Activated gamma-delta T cell (primary cell): ENCODE measurements around the gene KHSRP.
"Not testable (repeated sequence)": the region's sequence is repeated elsewhere in the genome, so short reads cannot be mapped to it uniquely, and the experiment has no call there.

Experiments
- DNase-seq: peaks from one replicate; lab custom pipeline; 2025; lab: John Stamatoyannopoulos, UW

KHSRP gene

DNA sequence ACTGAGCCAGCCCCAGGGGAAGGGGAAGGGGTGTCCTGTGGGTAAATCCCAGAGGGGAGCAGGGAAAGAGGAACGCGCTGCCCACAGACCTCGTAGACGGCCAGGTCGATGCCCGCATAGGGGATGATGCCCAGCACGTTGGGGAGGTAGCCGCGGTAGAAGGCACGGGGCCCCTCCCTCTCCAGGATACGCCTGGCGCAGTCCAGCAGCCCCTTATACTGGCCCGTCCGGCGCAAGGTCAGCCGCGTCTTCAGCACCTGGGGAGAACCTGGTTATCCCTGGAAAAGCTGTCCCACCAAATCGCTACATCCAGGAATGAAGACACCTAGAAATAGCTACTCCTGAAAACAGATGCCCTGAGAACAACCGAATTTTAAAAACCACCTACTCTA lies 27.6 kb upstream of the KHSRP start:
- DNase-seq: no peak

DNA sequence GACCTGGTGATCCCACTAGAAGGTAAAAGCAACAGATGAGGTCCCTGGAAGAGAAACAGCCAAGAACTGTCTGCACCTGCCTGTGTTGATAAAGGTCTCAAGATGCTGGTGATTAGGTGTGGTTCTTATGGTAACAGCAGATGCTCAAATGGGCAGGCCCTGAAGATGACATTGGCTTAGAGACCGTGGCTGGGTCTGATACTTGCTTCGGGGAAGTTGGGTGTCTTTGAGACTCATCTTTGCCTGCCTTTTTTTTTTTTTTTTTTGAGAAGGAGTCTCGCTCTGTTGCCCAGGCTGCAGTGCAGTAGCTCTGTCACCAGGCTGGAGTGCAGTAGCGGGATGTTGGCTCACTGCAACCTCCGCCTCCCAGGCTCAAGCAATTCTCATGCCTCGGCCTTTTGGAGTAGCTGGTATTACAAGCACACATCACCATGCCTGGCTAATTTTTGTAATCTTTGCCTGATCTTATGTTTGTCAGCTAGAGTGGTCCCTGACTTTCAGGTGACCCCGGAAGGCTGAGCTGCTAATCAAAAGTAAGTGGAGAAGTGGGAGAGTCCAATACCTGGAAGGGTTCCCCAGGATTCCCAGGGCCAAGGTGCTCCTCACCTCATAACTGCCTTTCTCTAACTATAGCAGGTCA lies 27.1 kb upstream of the KHSRP start:
- DNase-seq: no peak

DNA sequence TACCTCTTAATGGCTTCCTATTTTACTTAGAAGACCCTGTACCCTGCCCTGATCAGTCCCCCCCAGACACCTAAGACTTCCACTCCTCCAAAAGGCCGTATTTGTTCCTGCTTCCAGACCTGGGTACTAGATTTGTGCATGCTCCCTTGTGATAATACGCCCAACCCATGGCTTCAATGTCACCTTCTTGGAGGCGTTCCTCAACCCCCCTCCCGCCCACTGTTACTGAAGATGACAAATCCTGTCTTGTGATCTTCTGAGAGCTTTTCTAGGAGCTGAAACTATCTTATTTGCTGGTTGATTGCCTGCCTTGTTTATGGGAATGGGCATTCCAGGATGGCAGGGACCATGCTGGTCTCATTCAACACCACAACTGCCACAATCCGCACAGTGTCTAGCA lies 25.6 kb upstream of the KHSRP start:
- no peak for DNase-seq

DNA sequence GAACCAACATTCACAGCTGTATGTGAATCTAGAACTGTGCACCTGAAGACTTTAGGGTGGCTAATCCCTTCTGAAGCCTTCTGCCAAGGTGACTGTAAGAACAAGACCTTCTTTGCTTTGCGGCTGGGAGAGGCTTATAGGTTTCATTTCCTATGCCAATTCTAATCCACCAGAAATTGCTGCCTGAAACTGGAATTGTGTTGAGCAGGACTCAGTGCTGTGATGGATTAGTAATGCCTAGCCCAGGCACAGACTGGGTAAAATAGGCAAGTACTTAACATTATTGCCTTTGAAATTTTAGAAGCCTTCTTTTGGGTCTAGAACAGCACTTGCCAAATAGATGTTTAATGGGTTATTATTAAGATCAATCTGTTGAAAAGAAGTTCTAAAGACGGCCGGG lies 23.4 kb upstream of the KHSRP start:
- no peak for DNase-seq

DNA sequence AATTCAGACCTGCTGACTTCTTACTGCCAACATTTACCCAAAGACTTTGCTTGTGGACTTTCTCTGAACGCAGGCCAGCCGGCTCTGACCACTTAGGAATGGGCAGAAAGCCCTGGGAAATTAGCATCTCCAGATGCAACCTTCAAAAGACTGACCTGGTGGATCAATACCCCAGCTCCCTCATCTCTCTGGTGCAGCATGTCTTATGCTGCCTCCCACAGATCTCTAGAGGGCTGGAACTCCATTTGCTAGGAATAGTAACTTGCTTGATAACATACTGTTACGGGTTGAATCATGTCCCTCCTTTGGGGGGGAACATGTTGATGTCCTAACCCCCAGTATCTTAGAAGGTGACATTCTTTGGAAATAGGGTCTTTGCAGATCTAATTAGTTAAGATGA lies 21.8 kb upstream of the KHSRP start:
- no peak for DNase-seq

DNA sequence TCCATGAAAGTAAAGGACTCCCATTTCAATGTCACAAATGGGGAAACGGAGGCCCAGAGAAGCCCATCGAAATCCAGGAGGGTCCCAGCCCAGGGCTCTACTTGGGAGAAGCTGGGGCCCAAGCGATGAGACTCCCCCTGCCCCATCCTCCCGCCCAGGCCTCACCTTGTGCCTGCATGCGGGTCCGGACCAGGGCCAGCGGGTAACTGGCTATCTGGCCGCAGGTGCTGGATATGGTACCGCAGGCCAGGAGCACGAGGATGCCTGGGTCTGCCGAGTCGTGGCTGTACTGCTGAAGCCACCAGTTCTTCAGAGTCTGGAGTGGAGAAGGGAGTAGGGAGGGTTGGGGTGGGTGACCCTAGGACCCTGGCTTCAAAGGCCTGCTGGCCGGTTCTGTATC lies 19.4 kb upstream of the KHSRP start:
- DNase-seq: no peak

DNA sequence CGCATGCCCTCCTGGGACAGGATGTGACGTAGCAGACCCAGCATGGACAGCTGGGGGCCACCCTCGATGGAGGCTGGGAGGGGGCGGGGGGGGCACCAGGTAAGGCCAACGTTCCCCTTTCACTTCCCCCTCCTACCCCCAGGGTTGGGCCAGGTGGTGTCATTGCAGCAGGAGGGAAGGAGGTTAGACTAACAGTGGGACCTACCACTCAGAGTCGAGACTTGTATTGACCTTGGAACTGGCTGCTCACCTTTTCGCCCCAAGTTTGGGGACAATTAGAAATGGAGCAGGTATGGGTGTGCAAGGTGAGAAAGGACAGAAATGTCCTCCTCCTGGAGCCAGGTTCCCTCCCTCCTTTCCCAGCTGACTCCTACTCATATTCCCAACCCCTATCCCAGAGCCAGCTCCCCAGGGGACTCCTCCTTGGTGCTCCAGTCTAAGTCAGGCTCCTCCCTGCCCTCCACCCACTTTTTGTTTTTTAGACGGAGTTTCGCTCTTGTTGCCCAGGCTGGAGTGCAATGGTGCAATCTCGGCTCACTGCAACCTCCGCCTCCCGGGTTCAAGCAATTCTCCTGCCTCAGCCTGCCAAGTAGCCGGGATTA lies 17.6 kb upstream of the KHSRP start:
- no peak for DNase-seq

DNA sequence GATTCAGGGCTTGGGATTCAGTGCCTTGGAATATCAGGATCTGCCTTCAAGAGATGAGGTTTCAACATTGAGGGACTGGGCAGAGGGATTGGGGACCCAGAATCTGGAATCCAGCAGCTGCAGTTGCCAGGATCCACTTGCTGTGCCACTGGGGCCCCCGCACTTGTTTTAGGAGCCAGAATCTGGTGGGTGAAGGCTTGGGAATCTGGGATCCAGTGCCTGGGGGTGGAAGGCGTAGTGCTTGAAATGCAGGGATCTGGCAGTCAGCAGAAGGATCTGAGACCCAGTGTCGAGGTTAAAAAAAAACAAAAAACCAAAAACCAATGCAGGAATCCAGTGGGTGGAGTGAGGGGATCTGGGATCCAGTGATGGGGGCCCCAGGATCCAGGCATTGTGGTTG lies 16.3 kb upstream of the KHSRP start:
- DNase-seq: no peak

DNA sequence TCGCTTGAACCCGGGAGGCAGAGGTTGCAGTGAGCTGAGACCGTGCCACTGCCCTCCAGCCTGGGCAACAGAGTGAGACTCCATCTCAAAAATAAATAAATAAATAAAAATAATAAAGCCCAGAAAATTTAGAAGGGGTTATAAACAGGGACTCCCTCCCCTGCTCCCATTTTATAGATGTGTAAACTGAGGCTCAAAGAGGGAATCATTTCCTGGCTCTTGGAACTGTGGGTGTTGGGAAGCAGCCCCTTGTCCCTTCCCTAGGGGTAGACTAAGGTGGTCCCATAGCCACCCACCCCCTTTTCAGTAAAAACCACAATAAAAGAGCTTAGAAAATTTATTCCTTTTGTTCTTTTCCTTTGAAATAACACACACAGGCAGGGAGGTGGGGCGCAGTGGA lies 15.1 kb upstream of the KHSRP start:
- DNase-seq: no peak

DNA sequence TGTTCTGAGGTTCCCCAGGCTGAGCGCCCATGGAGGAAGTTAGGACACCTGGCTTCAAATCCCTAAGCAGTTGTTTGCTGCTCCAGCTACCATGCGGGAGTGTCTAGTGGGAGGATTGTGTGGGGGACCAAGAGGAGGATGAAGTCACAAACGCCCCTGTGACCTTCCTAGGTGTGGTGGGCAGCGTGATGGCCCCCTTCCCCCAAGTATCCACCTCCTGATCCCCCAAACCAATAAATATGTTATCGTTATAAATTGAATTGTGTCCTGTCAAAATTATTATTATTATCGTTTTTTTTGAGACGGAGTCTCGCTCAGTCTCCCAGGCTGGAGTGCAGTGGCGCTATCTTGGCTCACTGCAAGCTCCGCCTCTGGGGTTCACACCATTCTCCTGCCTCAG lies 9.1 kb upstream of the KHSRP start, which contains the start of gene SLC25A41:
Gene SLC25A41, minus strand, starts transcription at position 101 of the 400 bp plus-strand sequence. Its CDS starts 70 bp downstream, at position 31.
- no peak for DNase-seq

DNA sequence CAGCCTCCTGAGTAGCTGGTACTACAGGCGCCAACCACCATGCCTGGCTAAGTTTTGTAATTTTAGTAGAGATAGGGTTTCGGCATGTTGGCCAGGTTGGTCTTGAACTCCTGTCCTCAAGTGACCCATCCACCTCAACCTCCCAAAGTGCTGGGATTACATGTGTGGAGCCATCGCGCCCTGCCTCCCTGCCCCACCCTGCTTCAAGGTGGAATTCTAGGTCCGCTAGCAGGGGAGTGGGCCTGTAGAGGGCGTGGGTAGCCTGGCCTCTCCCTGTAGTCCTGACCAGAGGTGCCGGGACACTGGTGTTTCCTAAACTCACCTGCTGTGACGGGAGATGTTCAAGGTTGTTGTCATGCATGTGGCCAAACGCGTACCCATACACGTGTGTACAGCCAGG lies 8.6 kb upstream of the KHSRP start:
- no peak for DNase-seq

DNA sequence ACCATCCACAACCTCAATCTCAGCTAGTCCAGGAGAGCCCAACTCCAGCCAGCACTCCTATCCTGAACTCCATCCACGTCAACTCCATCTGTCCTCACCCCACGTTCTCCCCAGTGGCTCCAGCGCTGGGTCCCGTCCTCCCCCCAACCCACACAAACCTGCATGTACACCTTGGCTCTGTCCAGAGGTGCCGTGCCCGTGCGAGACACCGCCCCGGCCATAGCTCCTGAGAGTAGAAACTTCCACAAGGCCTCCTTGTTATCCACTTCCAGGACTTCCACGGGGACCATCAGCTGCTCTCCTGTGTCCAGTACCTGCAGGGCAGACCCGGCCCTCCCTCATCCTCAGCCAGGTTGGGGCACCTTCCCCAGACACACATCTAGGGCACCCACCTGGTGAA lies 7.3 kb upstream of the KHSRP start:
- DNase-seq: no peak

DNA sequence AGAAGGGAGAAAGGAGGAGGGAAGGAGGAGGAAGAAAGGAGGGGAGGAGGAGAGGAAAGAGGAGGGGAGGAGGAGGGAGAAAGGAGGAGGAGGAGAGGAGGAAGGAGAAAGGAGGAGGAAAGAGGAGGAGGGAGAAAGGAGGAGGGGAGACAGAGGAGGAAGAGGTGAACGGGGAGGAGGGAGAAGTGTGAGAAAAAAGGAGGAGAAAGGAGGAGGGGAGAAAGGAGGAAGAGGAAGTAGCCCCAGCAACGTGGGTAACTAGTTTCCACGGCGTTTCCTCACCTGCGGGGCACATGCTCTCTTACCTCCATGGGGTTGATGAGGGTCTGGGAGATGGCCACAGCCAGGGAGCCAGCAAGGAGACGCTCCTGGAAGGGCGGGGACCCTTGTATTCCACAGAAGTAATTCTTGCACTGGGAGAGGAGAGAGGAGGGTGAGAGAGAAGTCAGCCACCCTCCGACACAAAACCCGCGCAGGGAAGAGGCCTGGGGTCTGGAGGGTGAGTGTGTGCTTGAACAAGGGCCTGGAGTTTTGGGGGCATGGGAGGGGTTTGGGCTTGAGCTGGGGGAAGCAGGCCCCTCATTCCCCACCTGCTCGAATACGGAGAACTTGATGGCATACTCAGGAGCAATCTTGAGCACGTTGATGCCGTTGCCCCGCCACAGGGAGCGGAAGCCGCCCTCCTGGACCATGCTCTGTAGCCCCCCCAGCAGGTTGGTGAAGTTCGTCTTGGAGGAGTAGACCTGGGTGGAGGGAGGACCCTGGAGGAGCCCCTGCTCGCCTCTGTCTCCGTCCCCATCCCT lies 5.0 kb upstream of the KHSRP start:
- no peak for DNase-seq

DNA sequence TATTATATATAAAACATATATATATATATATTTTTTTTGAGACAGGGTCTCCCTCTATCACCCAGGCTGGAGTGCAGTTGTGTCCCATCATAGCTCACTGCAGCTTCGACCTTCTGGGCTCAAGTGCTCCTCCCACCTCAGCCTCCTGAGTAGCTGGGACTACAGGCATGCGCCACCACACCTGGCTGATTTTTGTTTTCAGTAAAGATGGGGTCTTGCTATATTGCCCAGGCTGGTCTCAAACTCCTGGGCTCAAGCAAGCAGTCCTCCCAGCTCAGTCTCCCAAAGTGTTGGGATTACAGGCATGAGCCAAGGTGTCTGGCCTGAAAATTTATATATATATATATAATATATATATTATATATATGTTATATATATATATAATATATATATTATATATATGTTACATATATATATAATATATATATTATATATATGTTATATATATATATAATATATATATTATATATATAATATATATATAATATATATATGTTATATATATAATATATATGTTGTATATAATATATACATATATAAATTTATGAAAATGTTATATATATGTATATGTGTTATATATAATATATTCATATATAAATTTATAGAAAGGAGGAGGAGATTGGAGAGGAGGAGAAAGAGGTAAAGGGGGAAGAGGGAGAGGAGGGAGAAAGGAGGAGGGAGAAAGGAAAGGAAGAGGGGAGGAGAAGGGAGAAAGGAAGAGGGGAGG lies 4.2 kb upstream of the KHSRP start:
- not testable (repeated sequence) for DNase-seq

DNA sequence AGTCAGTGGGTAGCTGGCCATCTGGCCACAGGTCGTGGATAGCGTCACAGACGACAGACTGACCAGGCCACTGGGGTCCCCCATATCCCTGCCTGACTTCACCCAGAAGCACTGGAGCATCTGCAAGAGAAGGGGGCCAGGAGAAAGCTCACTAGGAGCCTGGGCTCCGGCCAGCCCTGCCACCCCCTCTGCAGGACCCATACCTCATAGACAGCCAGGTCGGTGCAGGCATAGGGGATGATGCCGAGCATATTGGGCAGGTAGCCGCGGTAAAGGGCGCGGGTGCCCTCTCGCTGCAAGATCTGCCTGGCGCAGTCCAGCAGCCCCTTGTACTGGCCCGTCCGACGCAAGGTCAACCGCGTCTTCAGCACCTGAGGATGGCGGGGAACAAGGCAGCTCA lies 2.5 kb upstream of the KHSRP start:
- no peak for DNase-seq

DNA sequence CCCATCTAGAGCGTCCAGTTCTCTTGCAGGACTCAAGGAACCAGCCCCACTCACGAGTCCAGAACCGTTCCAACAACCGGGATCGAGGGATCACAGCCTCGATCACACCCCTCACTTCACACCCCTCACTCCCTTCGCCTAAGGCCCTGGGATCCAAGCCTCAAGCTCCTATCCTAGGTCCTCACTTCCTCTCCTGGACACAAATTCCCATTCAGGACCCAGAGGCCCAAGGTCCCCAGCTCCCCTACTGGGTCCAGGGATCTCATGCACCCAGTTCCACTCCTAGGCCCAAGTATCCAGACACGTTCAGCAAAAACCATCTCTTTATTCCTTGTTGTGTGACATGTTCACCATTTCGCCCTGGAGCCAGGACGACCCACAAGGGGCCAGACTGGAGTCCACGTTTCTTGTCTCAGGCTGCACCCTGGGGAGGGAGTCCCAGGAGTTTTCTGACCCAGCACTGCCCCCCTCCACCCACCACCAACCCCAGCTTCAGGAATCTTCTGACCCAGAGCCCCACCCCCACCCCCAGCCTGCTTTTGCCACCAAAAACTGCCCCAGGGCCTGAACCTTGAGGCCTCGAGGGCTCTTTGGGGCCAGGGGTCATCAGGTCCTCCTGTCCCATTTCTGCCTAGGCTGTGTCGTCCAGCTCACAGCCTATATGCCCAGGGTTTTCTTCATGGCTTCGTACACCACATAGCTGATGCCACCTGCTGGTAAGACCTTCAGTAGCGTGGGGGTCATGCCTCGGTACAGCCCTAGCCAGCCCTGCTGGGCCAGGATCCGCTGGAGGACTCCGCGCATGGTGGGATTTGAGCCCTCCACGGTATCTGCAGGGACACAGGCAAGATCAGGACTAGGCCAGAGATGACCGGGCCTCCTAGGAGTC lies 1.4 kb upstream of the KHSRP start:
- no peak for DNase-seq

DNA sequence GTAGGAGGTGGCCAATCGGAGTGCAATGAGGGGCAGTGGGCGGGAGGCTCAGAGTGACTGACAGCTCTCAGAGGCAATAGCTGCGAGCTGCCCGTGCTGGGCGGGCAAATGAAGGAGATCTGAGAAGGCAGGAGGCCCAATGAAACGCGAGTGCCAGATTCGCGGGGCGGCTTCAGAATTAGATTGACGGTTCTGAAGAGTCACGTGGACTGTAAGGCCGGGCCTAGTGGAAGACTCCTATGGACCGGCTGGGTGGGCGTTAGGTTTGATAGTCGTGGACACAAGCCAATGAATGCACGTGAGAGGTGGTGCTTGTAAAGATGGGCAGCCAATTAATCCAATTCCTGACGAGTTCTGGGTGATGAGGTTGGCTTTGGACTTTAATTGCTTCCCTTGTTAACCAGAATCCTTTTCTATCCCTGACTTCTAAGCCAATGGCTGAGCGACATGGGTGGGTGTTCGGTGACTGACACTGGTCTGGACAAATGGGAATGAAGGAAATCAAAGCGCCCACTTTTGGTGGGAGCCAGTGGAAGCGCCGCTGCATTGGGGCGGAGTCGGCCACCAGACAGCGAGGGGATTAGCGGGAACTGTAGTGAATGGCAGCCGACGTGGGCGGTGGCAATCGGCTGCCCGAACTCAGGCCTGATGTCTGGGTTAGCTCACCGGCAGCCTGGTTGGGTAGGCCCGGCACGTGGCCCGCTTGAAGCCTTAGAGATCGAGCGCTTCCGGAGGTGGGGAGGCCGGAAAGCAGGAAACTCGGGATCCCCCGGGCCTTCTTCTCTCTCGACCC lies 524 bp upstream of the KHSRP start:
- peak; percentile 72 for DNase-seq

DNA sequence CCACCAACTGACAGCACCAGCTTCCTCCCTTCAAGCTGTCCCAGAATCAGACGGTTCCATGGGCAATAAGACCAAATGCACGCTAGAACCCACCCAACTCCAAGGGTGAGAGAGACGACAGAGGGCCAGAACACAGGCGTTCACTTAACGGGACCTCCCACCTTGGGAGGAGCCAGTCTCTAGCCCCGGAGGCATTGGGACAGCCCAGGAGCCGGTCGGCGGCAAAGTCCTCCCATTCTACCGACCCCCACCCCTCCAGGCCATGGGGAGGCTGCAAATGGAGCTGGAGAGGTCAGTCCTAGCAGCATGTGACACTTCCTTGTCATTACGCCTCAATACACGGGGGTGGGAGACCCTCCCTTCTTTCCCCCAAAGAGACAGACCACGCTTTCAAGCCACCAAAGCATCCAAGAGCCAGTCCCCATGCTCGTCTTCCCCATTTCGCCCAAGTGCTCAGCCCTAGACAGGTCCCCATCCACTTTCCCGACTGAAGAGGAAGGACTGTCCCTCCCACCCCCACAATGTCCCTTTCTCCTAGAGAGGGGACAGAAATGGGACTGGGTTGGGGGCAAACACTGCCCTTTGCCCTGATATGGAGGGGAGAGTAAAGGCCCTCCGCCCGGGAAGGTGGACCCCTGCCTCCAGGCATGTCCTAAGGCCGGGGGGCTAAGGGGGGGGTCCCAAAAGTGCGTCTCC lies 964 bp downstream of the KHSRP start:
- no peak for DNase-seq

DNA sequence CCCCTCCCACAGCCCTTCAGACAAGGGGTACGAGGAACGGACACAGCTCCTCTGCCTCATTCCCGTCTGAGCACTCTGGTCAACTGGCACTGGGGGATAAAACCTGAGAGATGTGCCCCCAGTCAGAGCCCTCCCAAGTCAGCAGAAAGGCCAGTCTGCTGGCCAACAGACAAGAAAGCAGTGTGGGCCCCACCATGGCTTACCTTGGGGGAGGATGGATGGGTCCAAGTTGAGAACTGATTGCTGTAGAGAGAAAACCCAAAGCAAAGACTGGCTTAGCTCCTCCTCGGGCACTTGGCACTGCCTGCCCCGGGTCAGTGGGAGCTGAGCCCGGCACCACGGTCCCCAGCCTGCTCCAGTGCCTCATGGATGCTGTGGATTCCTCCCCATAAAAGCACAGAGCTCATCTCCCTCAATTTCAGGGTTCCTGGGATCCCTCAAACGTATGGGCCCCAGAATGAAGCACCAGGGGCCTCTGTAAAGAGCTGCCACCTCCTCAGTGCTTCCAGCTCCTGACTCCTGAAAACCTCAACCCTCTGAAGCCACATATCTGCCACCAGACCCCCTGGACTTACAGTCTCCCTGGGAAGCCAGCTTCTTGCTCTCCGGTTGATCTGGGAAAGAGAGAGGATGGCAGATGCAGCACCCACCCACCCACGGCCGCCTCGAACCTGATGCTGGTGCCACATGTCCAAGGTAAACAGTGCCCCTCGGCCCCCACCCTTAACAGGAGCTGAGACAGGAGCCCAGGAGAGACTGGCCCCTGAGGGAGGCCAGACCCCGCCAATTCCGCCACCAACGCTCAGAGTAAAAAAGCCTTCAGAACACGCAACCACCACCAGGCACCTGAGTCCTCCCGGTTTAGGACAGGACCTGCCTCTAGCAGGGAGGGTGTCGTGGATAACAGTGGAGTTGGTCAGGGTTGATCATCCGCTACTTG lies 3.3 kb downstream of the KHSRP start:
- DNase-seq: no peak
